HG02943 (cell line): Measurements from ENCODE around the gene ABCA13.

ENCODE experiments used
- ATAC-seq: cut with Tn5 transposase; IDR thresholded peaks from one replicate; pipeline ENCODE4 v1.9.1; 2021; ENCODE audit warnings: mild to moderate bottlenecking, low read depth, moderate library complexity; ENCODE audit not compliant: unreplicated experiment

Gene ABCA13

DNA sequence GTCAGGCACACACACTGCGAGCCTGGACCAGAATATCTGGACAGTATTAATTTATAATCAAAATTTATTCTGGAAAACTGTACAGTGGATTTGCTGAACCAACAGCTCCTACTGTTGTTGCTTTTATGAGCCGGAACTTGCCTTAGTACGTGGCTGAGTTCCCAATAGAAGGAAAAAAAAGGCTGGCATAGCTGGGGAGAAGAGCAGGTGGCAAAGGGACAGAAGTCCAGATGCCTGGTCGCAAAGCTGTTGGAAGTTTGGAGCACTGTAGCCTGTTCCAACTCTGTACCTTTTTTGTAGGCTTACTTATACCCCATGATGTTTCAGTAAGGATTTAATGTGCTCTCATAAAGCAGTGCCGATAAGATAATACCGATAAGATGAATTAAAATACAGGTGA, 333.8 kb downstream of the ABCA13 start:
- no peak for ATAC-seq

DNA sequence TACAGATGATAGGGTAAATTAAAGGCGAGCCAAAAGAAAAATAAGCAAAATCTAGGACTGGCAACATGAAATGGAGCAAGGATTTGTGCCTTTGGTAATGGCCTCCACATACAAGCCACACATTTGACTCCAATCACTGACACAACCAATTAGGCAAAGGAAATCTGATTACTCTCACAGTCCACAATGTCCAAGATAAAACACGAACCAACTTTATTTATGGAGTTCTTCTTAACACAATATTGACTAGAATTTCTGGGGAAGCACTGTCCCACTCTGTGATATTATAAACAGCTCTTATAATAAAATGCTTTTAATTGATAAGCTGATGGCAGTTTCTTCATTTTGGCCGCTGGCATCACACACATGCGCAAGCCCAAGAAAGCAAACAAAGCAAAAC, 334.2 kb downstream of the ABCA13 start:
- ATAC-seq = no peak

DNA sequence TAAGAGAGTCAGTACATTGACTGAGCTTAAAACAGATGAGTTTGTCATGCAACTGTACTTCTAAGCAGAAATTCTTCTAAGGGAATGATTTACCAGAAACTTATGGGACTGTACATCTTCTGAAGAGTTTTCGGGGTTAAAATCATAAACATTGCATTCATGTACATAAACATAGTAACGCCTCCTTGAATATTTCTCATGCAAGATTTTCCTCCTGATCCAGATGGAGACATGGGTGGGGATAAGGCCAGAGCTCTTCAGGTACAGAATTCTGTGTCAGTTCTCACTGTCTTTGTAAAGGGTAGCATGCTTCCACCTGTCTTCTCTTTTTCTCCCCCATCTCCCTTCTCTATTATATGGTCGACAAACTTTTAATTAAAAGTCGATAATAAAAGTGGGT, 335.3 kb downstream of the ABCA13 start:
- no peak for ATAC-seq

- no peak for ATAC-seq
Measured at GRCh38 chr7:48511080-48511479, 339.8 kb downstream of the ABCA13 start.

- ATAC-seq = no peak
Measured at GRCh38 chr7:48512892-48513291, 341.6 kb downstream of the ABCA13 start.

- ATAC-seq = no peak
Measured at GRCh38 chr7:48515171-48515570, 343.9 kb downstream of the ABCA13 start.

DNA sequence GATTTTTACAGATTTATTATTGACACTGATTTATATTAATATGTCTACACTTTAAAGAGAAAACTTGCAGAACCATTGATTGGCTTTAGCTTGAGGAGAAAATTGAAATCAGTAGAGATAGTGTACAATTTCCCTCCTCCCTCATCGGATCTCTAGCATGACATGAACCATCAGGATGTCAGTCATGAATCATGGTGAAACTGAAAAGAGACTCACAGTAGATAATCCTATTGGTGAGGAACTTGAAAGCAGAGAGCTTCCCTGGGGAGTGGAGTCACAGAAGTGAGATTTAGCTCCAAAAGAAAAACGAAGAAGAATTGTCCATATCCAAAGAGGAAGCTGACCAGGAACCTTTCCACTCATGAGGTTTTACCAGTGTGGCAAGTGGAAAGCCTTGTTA, 346.8 kb downstream of the ABCA13 start:
- ATAC-seq = no peak

GRCh38 chr7:48522692-48523091, 351.4 kb downstream of the ABCA13 start:
- ATAC-seq = no peak

GRCh38 chr7:48525736-48526732, 354.8 kb downstream of the ABCA13 start:
- no peak for ATAC-seq

- no peak for ATAC-seq
Measured at GRCh38 chr7:48528646-48529045, 357.4 kb downstream of the ABCA13 start.

DNA sequence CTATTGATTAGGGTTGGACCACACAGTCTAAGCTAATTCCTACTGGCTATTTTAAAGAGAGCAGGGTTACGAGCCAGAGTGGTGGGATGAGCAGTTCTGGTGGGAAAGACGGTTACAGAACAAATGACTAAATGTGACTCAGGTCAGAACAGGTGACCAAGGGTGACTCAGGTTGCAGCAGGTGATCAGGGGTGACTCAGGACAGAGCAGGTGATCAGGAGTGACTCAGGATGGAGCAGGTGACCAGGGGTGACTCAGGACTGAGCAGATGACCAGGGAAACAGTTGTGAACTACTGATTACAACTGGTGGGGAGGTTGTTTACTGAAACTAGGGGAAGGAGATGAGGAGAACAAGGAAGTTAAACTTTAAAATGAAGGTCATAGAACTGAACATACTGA, 366.3 kb downstream of the ABCA13 start:
- no peak for ATAC-seq

DNA sequence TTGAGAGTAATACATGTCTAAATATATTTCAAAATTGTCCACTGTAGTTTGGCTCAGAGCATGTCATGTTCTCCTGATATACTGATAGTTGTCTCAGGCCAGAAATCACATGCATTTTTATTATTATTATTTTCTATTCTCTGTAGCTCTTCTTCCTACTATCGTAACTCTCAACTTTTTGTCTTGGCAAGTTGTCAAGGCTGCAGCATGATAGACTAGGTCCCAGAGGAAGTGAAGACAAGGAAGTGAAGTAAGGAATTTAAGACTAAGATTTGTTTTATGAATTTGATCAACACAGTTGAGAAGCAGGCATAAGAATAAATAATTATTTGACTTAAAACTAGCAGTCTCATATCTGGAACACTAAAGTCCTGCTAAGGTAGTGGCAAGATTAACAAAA, 369.5 kb downstream of the ABCA13 start:
- no peak for ATAC-seq

DNA sequence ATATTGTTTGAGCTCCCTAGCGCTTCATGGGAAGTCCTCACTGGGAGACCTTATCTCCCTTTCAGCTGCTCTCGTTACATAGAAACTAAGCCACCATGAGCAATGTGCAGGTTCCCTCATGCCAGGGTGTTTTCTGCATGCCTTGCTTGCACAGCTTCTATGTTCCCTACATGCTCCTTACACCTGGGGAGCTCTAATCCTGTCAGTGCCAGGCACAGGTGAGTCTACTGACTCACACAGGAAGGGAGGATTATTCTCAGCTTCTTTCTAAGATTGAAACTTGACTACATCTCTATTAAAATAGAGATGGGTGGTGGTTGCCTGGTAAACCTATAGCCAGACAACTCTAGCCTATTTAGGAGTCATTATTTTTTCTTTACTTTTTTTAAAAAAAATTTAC, 377.4 kb downstream of the ABCA13 start:
- ATAC-seq = no peak

GRCh38 chr7:48551652-48552051, 380.4 kb downstream of the ABCA13 start:
- ATAC-seq = no peak

DNA sequence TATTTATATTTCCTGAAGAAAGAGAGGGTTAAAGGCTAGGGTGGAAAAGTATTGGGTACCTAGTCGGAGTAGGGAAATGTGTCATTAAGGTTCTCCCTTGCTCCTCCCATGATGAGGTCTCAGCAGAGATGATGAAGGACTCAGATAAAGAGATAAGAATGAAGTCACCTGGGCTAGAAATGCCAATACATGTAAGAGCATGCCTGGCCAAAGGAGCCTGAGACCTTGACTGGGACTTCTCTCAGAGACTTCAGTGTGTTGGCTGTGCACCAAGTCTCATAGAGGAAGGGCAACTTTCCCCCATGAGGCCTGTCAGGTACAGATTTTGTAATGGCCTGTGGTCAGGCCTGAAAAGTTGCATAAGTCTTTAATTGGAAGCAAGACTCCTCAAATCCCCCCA, 392.1 kb downstream of the ABCA13 start:
- ATAC-seq = no peak

GRCh38 chr7:48575516-48575915, 404.3 kb downstream of the ABCA13 start:
- no peak for ATAC-seq

DNA sequence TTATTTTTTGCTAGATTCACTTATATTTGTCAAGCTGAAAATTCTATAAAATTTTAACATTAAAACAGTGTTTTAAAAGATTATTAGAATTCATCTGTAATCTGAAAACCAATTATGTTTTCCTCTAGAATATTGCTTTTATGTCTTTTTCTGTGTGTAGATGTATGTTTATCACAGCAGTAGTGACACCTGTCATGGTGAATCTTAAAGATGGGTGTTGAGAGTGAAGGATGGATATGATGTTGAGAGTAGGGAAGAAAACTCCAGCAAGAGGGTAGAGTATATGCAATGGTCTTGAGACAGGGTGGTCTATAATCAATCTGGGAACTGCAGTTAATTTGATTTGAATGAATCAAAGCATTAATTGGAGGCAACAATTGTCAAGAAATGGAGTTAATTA, 416.2 kb downstream of the ABCA13 start:
- no peak for ATAC-seq

GRCh38 chr7:48594349-48594748, 423.1 kb downstream of the ABCA13 start:
- no peak for ATAC-seq

DNA sequence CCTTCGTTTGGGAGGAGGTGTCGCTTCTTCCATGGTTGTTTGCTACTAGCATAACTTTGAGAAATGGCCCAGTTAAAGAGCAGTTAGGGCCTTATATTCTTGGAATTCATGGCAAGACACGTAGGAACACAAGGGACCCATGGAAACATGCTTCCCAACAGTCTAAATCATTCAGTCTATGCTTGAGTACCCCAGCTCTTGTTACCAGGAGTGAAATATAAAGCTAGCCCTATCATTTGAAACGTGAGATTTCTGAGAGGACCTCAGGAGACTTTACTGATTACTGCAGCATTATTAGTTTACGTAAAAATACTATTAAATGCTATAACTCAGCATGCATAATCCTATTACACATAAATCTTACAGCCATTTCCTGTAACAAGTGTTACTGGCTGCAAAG, 424.5 kb downstream of the ABCA13 start:
- ATAC-seq = no peak

GRCh38 chr7:48610705-48611104, 439.4 kb downstream of the ABCA13 start:
- ATAC-seq = no peak

DNA sequence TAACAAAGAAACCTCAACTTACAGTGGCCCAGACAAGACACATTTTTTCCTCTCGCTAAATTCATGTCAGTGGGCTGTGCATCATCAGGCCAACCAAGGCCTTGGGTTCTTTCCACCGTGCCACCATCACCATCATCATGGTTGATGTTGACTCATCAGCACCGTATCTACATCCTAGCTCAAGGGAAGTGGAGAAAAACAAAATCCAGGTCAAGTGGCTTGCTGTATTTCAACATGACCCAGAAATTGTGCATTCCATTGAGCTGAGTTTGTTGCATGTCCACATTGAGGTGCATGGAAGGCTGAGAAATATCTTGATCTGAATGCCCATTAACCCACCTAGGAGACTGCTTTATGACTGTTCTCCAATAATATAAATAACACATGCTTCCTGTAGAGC, 440.7 kb downstream of the ABCA13 start:
- no peak for ATAC-seq

DNA sequence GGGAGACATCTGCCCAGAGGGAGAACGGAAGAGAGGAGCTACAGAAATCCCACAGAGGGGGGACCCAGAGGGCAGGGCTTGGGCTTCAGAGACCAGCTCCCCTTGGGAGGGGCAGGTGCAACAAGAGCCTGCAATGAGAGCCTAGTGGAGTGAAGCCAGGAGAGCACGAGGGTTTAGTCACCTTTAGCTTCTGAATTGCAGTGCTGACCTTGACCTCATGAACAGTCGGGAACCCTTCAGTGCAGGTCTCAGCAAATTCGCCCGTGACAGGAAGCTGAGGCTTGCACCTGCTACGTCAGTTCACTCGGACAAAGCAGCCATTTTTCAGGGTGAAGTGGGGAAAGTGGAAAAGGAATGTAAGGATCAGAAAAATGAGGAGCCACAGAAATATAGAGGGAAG, 446.2 kb downstream of the ABCA13 start:
- ATAC-seq = no peak
